Activated naive CD8-positive, alpha-beta T cell treated with anti-CD3 and anti-CD28 coated beads, Interleukin-2, amount 50 U/mL, for 24 hours (primary cell): ENCODE results near the gene LIN7B.
"Not testable (repeated sequence)": the region's sequence is repeated elsewhere in the genome, so short reads cannot be mapped to it uniquely, and the experiment has no call there.

Experiments
- ATAC-seq: fragments of 150-1000 bp; cut with Tn5 transposase; one replicate; pipeline ENCODE4 v1.10.0; 2021
- DNase-seq: peaks from one replicate; pipeline ENCODE4 v3.0.0; 2021
- H3K27ac Mint-ChIP-seq: one replicate; pipeline ENCODE4 v1.8.0; 2021; ENCODE audit warnings: mild to moderate bottlenecking, mixed read lengths
- H3K27me3 Mint-ChIP-seq: one replicate; pipeline ENCODE4 v1.8.0; 2021; ENCODE audit warnings: mixed read lengths
- H3K36me3 Mint-ChIP-seq: one replicate; pipeline ENCODE4 v1.8.0; 2021; ENCODE audit warnings: low read depth, mixed read lengths
- H3K4me1 Mint-ChIP-seq: one replicate; pipeline ENCODE4 v1.8.0; 2021; ENCODE audit warnings: mixed read lengths
- H3K4me3 Mint-ChIP-seq: one replicate; pipeline ENCODE4 v1.8.0; 2021; ENCODE audit warnings: mild to moderate bottlenecking, moderate library complexity, mixed read lengths
- H3K9me3 Mint-ChIP-seq: one replicate; pipeline ENCODE4 v1.8.0; 2021; ENCODE audit warnings: mixed read lengths

LIN7B gene, protein sequence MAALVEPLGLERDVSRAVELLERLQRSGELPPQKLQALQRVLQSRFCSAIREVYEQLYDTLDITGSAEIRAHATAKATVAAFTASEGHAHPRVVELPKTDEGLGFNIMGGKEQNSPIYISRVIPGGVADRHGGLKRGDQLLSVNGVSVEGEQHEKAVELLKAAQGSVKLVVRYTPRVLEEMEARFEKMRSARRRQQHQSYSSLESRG

DNA sequence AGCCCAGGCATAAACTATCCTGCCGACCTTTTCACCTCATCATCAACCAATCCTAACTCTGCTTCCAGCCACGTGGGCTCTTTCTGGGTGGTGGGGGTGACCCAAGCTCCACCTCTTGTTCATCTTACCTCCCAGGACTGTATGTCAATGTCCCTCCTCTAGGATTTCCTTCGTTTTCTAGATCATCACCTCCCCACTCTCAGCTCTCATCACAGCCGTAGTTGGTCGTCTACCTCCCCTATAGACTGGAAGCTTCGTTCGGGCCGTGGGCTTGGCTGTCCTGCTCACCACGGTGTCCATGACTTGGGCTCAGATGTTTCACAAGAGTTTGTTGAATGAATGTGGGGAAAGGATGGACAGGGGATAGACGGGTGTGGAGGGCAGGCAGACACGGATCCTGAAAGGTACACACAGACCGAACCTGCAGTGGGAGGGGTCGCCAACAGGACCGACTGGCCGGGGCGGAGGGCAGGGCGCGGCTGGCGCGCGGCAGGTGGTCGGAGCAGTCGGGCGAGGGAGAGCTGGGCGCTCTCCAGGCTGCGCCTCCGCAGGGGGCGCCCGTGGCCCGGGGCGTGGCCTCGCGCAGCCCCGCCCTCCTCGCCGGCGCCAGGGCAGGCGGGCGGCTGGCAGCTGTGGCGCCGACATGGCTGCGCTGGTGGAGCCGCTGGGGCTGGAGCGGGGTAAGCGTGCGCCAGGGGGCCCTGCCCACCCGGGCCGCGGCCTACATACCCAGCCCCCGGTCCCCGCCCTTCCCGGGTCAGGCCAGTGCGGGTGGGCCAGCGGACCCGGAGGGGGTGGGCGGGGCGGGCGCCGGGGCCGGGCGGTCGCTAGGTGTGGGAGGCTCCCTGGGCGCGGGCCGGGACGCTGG, at the start of gene LIN7B:
LIN7B (plus strand) TSS at position 609 of the 868 bp plus-strand sequence; CDS start at position 644, 35 bp downstream.
- Mint-ChIP-seq H3K9me3 (no peaks in the 10 kb centered on the region), H3K36me3 (peaks cover 3% of the 10 kb centered on the region), H3K27ac (peak within 1 kb of the TSS; percentile 11), H3K4me3 (peak within 1 kb of the TSS; percentile 76), H3K27me3 (no peaks in the 10 kb centered on the region), H3K4me1 (peaks cover 27% of the 10 kb centered on the region)
- peak; percentile 77 for DNase-seq
- ATAC-seq, result peak; percentile 72

DNA sequence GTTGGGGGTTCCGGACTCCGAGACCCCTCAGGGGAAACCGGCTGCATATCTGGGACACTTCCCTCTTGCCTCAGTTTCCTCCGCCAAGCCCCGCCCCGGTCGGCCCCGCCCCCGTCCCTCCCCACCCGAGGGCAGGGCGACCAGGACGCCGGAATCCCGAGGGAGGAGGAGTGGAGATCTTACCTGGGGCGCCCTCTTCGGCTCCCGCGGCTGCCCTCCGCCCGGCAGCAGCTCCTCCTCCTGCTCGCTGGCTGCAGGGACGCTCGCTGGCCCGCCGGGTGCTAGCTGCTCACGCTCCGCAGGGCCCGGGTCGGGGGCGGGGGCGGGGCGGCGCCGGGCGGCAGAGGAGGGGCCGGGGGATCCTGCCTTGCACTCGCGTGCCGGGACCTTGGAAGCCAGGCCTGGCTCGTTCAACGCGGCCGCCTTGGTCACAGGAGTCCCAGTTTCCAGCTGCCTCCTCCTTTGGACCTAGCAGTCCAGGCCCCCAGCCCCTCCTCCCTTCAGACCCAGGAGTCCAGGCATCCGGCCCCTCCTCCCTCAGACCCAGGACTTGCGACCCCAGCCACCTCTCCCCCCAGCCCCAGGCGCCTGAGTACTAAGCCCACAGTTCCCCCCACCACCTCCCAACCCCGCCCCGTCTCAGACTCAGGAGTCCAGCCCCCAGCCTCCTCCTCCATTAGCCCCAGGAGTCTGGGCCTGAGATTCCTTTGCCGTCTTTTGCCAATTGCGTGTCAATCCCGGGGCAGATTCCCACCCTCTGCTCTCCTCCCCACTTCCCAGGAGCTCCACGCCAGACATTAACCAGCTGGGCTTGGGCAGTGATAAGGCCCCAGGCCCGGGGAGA, 49.2 kb upstream of the LIN7B start, which contains the start of gene NTF4:
NTF4 (minus strand) TSS at position 51 of the 844 bp plus-strand sequence. CDS start 2,821 bp downstream, outside the sequence.
- DNase-seq (no peak), ATAC-seq (no peak)
- Mint-ChIP-seq H3K27ac (no peak within 1 kb of the TSS), H3K4me1 (no peaks in the 10 kb centered on the region), H3K4me3 (no peak within 1 kb of the TSS), H3K27me3 (peaks cover 56% of the 10 kb centered on the region), H3K36me3 (no peaks in the 10 kb centered on the region), H3K9me3 (no peaks in the 10 kb centered on the region)

DNA sequence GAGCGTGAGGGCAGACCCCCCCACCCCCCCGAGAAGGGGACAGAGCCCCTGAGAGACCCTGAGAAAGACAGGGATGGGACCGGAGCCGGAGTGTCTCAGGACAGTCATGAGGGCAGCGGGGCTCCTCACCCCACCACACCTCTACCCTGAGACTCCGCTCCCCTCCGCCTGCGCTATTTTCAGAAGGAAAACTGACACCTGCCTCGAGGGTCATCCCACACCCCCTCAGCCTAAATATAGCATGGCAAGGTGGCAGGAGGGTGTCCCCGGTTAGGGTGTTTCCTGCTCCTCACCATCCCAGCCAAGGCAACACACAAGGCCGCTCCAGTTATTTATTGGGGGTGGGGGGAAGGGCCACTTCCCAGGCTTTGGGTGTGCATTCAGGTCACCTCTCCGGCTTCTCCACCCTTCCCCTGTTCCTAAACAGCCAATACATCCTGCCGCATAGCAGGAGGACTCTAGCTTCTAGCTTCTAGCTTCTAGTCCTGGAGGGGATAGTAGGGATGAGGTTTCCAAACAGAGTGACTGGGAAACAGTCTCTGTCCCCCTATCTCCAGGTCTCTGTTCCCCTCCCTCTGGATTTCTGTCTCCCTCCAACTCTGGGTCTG, 48.2 kb upstream of the LIN7B start:
- Mint-ChIP-seq H3K27me3 (peaks cover 54% of the 10 kb centered on the region), H3K4me3 (no peak overlapping the region), H3K4me1 (no peaks in the 10 kb centered on the region), H3K9me3 (no peaks in the 10 kb centered on the region), H3K36me3 (peaks cover 3% of the 10 kb centered on the region), H3K27ac (no peak overlapping the region)
- ATAC-seq, result no peak
- no peak for DNase-seq

DNA sequence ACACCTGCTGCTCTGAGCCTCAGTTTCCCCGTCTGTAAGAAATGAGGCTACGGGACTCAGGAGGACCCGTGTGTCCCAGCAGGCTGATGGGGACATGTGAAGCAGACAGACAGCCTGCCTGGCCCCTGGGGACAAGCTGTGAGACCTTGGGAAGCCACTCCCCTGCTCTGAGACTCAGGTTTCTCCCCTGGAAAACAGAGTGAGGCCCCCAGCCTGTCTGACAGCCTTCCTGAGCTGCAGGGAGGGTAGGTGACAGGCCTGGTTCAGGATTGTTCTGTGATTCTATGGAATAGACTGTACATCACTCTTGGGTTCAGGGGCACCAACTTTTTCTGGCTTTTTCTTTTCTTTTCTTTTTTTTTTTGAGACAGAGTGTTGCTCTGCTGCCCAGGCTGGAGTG, 46.6 kb upstream of the LIN7B start:
- no peak for ATAC-seq
- H3K9me3 Mint-ChIP-seq, result no peaks in the 10 kb centered on the region
- no peaks in the 10 kb centered on the region for H3K4me1 Mint-ChIP-seq

DNA sequence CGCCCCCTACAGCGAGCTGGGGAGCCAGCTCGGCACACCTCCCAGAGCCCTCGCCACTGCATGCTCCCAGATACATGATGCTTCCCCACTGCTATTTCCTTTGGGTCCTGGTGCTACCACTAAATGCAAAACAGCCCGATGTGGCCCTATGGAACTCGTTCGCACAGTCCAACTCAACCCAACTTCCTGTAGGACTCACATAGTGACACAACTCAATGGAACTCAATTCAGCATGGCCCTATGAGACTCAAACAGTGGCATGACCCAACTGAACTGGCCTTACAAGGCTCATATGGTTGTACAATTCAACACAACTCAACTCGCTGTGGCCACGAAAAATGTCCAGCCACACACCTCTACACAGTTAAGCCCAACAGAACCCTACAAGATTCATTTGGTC, 45.1 kb upstream of the LIN7B start:
- no peak for DNase-seq
- Mint-ChIP-seq H3K4me1 (peaks cover 10% of the 10 kb centered on the region), H3K27ac (no peak overlapping the region), H3K4me3 (no peak overlapping the region), H3K27me3 (peaks cover 67% of the 10 kb centered on the region), H3K9me3 (no peaks in the 10 kb centered on the region), H3K36me3 (peaks cover 5% of the 10 kb centered on the region)
- ATAC-seq, result no peak

More for the DNA sequence above, 46.6 kb upstream of the LIN7B start:
- Mint-ChIP-seq H3K36me3 (peaks cover 3% of the 10 kb centered on the region), H3K4me3 (no peak overlapping the region), H3K27me3 (peaks cover 63% of the 10 kb centered on the region), H3K27ac (no peak overlapping the region)
- no peak for DNase-seq

DNA sequence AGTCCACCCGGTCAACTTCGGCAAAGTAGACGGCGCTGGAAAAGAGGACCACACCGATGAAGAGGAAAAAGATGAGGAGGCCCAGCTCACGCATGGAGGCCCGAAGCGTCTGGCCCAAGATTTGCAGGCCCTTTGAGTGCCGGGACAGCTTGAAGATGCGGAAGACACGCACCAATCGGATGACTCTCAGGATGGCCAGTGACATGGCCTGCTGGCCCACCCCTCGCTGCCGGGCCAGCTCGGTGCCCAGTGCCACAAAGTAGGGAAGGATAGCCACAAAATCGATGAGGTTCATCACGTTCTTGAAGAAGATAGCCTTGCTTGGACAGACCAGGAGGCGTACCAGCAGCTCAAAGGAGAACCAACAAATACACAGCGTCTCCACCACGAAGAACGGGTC, 43.8 kb upstream of the LIN7B start:
- Mint-ChIP-seq H3K4me3 (no peak overlapping the region), H3K27me3 (peaks cover 70% of the 10 kb centered on the region), H3K27ac (no peak overlapping the region), H3K9me3 (no peaks in the 10 kb centered on the region), H3K4me1 (peaks cover 10% of the 10 kb centered on the region), H3K36me3 (peaks cover 5% of the 10 kb centered on the region)
- ATAC-seq (no peak), DNase-seq (no peak)

DNA sequence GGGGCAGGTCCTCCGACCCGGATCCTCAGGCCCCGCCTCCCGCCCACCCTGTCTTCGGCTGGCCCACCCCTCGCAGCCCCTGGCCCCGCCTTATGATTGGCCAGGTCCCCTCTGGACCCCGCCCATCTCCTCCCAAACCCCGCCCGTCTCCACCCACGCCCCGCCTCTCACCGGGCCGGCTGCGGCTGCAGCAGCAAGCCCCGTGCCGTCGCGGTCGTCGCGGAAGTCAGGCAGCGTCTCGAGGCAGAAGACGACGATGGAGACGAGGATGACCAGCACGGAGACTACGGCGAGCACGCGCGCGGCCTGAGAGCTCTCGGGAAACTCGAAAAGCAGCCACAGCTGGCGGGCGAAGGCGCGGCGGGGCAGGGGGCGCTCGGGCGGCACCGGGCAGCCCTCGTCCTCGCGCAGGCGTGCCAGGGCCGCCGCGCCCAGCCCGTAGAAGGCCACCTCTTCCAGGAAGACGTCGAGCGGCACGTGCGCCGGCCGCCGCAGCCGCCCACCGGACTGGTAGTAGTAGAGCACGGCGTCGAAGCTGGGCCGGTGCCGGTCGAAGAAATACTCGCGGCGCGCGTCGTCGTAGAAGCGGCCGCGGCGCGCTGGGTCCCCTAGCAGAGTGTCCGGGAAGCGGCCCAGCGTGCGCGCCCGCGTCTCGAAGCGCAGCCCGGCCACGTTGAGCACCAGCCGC, 42.2 kb upstream of the LIN7B start:
- no peak overlapping the region for H3K27ac Mint-ChIP-seq
- H3K4me3 Mint-ChIP-seq, result no peak overlapping the region
- peaks cover 61% of the 10 kb centered on the region for H3K27me3 Mint-ChIP-seq
- ATAC-seq (no peak), DNase-seq (peak; percentile 33)
- H3K9me3 Mint-ChIP-seq, result no peaks in the 10 kb centered on the region
- H3K4me1 Mint-ChIP-seq, result peaks cover 10% of the 10 kb centered on the region
- H3K36me3 Mint-ChIP-seq, result peaks cover 5% of the 10 kb centered on the region

DNA sequence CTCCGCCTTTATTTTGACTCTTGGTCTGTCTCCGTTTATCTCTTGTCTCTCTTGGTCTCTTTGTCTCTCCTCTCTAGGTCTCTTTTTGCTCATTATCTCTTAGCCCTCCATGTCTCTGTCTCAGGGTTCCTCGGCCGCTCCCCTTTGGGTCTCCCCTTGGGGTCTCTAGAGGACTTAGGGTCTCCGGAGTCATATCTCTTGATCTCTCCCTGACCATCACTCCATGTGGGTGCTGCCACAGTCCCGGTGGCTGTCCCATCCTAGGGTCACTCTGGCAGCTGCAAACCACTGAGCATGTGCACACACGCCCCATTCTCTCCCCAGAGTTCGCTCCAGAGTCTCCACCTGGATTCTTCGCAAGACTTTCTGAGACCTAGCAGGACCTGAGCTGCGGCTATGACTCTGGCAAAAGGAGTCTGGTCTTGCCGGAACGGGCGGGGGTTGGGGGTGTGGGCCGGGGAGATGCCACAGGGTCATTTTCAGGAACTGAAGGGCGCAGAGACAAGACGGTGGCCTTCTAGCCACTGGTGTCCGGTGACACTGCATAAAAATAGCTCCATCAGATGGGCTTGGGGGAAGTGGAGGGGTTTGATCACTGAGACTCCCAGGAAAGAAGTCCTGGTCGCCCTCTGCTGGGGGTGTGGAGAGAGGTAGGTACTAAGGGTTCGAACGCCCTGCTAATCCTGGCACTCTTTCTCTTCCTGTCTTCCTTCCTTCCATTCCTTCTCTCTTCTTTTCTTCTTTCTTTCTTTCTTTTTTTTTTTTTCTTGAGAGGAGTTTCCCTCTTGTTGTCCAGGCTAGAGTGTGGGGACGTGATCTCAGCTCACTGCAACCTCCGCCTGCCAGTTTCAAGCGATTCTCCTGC, 40.4 kb upstream of the LIN7B start:
- peaks cover 10% of the 10 kb centered on the region for H3K4me1 Mint-ChIP-seq
- peak overlapping the region; percentile 8 for H3K4me3 Mint-ChIP-seq
- H3K9me3 Mint-ChIP-seq, result no peaks in the 10 kb centered on the region
- H3K27ac Mint-ChIP-seq, result no peak overlapping the region
- DNase-seq, result no peak
- peaks cover 5% of the 10 kb centered on the region for H3K36me3 Mint-ChIP-seq
- peaks cover 53% of the 10 kb centered on the region for H3K27me3 Mint-ChIP-seq
- no peak for ATAC-seq

DNA sequence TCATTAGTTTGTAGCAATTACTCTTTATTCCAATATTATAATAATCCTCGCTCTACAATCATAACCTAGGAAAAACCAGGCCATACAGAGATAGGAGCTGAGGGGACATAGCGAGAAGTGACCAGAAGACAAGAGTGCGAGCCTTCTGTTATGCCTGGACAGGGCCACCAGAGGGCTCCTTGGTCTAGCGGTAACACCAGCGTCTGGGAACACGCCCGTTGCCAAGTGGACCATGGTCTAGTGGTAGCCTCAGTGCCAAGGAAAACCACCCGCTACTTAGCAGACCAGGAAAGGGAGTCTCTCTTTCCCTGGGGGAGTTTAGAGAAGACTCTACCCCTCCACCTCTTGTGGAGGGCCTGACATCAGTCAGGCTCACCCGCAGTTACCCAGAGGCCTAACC, 39.3 kb upstream of the LIN7B start:
- Mint-ChIP-seq H3K27me3 (peaks cover 44% of the 10 kb centered on the region), H3K4me1 (peaks cover 10% of the 10 kb centered on the region)
- not testable (repeated sequence) for DNase-seq, H3K4me3 Mint-ChIP-seq, ATAC-seq, H3K9me3 Mint-ChIP-seq, H3K27ac Mint-ChIP-seq, H3K36me3 Mint-ChIP-seq

DNA sequence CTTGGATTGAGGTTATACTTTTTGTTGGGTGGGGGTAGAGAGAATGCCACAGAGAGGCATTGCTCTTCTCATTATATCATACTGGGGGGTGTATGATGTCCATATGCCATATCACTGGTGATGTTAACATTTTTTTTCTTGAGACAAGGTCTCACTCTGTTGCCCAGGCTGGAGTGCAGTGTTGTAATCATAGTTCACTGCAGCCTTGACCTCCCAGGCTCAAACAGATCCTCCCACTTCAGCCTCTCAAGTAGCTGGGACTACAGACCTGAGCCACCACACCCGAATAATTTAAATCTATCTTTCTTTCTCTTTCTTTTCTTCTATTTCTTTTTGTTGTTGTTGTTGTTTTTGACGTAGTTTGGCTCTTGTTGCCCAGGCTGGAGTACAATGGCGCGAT, 33.8 kb upstream of the LIN7B start:
- no peak overlapping the region for H3K4me3 Mint-ChIP-seq
- DNase-seq, result no peak
- H3K27ac Mint-ChIP-seq, result no peak overlapping the region
- no peaks in the 10 kb centered on the region for H3K9me3 Mint-ChIP-seq
- peaks cover 11% of the 10 kb centered on the region for H3K27me3 Mint-ChIP-seq
- peaks cover 6% of the 10 kb centered on the region for H3K36me3 Mint-ChIP-seq
- ATAC-seq, result no peak
- H3K4me1 Mint-ChIP-seq, result peaks cover 9% of the 10 kb centered on the region

DNA sequence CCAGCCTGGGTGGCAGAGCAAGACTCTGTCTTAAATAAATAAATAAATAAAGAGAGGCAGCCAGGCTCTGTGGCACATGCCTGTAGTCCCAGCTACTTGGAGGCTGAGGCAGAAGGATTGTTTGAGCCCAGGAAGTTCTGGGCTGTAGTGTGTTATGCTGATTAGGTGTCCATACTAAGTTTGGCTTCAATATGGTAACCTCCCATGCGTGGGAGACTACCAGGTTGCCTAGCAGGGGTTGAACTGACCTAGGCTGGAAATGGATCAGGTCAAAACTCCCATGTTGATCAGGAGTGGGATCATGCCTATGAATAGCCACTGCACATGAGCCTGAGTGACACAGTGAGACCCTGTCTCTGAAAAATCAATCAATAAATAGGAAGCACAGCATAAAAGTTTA, 32.9 kb upstream of the LIN7B start:
- H3K4me3 Mint-ChIP-seq, result no peak overlapping the region
- peaks cover 9% of the 10 kb centered on the region for H3K27me3 Mint-ChIP-seq
- peaks cover 13% of the 10 kb centered on the region for H3K36me3 Mint-ChIP-seq
- DNase-seq, result no peak
- no peak overlapping the region for H3K27ac Mint-ChIP-seq
- ATAC-seq, result no peak
- H3K4me1 Mint-ChIP-seq, result peaks cover 13% of the 10 kb centered on the region
- H3K9me3 Mint-ChIP-seq, result no peaks in the 10 kb centered on the region

DNA sequence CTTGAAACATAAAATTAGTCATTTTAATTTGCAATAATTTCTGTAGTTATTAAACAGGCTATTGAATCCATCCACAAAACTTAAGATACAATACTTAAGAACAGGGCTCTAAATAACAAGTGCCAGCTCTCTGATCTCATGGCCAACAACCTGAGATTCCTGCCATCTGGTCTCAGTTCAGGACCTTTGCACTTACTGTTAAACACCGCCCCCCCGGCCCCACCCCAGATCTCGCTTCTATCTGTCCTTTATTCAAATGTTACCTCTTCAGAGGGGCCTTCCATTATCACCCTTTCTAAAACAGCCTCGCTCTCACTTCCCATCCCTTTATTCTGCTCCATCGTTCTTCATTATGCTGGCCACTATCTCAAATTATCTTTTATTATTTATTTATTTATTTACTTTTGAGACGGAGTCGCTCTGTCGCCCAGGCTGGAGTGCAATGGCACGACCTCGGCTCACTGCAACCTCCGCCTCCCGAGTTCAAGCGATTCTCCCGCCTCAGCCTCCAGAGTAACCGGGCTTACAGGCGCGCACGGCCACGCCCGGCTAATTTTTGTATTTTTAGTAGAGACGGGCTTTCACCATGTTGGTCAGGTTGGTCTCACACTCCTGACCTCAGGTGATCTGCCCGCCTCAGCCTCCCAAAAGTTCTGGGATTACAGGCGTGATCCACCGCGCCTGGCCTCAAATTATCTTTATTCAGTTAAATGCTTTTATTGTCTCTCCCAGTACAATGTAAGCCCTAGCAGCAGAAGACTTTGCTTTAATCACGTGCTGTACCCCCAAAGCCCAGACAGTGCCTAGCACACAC, 29.8 kb upstream of the LIN7B start:
- Mint-ChIP-seq H3K4me3 (peak overlapping the region; percentile 91), H3K27ac (peak overlapping the region; percentile 93), H3K4me1 (peaks cover 38% of the 10 kb centered on the region), H3K36me3 (peaks cover 32% of the 10 kb centered on the region), H3K9me3 (no peaks in the 10 kb centered on the region), H3K27me3 (peaks cover 5% of the 10 kb centered on the region)
- no peak for ATAC-seq
- DNase-seq, result no peak
